Stimulated activated CD8-positive, alpha-beta memory T cell treated with anti-CD3 and anti-CD28 coated beads, Interleukin-15, amount 100 ng/mL, for 1 hour (primary cell): ENCODE data around the gene PHACTR1.
"Not testable (repeated sequence)": the region's sequence is repeated elsewhere in the genome, so short reads cannot be mapped to it uniquely, and the experiment has no call there.

Experiments
- DNase-seq: peaks from one replicate; pipeline ENCODE4 v3.0.0-alpha.2; 2020; ENCODE audit warnings: low read depth

The PHACTR1 gene

DNA sequence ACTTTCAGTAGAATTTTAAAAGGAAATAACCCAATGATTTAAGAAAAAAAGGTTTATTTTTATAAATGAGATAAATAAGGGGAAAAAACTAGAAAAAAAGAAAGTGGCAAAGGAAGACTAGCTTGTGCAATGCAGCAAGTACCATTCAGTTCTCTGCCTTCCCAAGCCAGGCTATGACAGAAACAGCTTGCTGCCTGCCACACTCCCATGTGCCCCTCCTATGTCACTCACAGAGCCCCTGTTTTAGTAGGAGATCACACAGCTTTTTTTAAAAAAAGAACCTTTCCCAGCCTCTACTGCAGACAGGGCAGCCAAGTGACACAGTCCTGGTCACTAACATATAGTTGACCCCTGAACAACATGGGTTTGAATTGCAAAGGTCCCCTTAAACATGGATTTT lies 598.2 kb downstream of the PHACTR1 start:
- no peak for DNase-seq

DNA sequence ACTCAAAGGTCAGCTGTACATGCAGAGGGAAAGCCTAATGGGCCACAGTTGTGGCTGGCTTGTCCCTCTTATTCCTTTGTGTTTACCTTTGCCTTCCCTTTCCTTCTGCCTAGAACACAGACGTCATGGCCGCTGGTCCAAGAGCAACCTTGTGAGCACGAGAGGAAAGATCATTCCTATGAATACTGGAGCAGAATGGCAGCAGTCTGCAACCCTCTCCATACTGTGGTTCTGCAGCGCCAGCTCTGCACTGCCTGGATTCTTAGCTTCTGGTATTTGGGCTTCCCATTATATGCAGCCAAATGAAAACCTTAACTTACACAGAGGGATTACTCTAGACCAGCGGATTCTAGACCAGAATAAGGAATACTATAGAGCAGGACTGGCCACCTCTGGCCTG lies 599.3 kb downstream of the PHACTR1 start:
- no peak for DNase-seq

DNA sequence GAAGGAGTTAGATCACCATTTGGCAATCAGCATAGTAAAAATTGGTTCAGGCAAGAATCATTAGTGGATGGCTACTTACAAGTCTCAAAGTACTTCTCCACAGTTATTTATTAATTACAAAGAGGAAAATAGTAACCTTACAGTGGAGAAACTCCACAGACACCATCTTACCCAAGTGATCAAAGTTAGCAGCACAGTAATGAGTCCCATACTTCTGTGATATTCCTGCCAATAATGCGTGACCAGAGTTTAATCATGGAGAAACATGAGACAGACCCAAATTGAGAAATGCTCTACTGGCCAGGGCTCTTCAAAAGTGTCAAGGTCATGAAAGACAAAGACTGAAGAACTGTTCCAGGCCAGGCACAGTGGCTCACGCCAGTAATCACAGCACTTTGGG lies 602.3 kb downstream of the PHACTR1 start:
- DNase-seq: no peak

DNA sequence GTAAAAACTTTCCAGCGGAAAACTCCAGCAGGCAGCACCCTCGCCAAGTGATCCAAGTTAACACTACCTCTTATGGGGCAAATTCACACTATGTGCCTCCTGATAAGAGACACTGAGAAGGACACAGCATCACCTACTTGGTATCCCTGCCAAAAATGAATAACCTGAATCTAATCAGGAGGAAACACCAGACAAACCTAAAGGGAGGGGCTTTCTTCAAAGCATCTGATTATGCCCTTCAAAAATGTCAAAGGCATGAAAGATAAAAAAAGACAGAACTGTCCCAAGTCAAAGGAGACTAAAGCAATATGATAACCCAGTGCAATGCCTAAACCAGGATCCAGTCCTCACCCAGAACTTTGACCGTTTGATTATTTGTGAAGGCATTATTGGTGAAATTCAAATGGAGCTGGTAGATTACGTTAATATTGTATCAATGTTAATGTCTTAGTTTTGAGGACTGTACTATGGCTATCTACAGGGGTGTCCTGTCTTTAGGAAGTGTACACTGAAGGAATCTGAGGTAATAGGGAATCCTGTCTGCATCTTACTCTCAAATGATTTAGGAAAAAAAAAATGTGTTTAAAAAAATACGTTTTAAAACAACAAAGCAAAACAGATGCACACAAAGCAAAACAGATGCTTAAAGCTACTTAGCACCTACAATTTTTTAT lies 603.5 kb downstream of the PHACTR1 start:
- no peak for DNase-seq

DNA sequence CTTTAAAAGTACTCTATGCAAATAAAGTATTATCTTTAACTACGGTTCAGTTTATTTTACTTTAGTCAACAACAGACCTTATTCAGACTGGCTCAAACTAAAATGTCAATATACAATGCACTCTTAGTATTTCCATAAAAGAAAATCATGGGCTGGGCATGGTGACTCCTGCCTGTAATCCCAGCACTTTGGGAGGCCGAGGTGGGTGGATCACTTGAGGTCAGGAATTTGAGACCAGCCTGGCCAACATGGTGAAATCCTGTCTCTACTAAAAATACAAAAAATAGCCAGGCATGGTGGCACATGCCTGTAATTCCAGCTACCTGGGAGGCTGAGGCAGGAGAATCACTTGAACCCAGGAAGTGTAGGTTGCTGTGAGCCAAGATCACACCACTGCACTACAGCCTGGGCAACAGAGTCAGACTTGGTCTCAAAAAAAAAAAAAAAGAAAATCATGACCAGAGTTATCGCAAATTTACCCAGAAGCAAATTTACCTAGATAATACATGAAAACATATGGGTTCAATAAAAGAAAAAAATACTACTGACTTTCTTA lies 609.5 kb downstream of the PHACTR1 start:
- DNase-seq: not testable (repeated sequence)

DNA sequence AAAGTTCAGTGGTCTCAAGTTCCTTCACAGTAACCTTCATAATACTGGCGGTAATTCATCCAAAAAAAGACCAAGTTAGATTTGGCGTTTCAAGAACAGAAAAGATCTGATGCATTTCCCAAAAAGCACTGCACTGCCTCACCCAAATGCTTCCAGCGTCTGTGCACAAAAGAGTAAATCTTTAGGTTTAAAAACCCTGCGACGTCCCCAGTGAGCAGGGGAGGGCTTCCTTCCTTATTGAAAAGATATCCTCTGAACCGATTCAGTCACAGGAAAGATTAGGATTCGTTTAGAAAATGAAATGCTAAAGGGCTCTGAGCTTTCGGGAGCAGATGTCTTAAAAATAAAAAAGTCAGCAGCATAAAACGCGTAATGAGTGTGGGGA lies 611.1 kb downstream of the PHACTR1 start:
- no peak for DNase-seq

DNA sequence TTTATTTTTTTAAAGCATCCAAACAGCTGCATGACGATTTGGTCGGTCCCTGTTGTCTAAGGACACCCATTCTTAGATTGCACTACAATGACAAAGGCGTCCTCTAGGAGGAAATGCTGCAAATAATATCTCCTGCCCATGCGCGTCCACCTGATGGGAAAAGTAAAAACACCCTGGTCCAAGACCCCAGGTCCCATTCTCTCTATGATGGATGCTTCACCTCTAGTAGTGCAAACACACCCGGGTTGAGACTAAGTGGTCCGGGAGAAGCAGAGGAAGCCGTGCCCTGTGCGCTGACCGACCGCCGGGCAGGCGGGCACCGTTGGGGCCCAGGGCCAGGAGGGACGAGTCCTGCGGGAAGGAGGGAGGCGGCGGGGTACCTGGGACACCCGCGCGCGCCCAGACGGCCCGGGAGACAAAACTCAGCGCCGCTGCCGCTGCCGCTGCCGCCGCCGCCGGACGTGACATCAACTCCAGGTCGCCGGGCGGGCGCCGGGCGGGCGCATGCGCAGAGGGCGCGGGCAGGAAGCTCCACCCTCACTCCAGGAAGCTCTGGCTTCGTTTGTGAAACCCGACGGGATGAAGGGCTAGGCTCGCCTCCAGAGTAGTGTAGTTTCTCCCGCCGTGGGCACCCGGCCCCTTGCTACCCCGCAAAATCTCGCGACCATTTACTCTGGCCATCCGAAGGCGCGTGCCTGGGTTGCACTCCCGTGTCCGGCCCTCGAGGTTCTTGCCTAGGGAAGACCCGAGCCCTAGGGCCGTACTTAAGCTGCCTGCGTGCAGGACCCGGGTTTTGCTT lies 611.7 kb downstream of the PHACTR1 start, which contains the start of gene TBC1D7:
TBC1D7 (minus strand) TSS at position 462 of the 799 bp plus-strand sequence. CDS start 1,639 bp downstream, outside the sequence.
- DNase-seq: peak; percentile 84

DNA sequence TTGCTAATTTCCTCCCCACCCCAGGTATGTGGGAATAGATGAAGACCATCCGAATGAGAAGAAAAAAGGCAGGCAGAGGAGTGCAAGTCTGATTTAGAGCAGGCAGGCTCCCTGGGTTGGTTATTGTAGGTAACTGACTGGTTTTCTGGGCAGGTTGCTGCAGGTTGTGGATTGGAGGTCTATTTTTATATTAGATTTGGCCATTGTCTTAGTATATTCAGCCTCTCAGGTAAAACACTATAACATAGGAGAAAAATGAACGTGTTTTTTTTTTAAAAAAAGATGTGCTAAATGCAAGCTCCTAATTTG lies 612.3 kb downstream of the PHACTR1 start:
- DNase-seq: no peak

DNA sequence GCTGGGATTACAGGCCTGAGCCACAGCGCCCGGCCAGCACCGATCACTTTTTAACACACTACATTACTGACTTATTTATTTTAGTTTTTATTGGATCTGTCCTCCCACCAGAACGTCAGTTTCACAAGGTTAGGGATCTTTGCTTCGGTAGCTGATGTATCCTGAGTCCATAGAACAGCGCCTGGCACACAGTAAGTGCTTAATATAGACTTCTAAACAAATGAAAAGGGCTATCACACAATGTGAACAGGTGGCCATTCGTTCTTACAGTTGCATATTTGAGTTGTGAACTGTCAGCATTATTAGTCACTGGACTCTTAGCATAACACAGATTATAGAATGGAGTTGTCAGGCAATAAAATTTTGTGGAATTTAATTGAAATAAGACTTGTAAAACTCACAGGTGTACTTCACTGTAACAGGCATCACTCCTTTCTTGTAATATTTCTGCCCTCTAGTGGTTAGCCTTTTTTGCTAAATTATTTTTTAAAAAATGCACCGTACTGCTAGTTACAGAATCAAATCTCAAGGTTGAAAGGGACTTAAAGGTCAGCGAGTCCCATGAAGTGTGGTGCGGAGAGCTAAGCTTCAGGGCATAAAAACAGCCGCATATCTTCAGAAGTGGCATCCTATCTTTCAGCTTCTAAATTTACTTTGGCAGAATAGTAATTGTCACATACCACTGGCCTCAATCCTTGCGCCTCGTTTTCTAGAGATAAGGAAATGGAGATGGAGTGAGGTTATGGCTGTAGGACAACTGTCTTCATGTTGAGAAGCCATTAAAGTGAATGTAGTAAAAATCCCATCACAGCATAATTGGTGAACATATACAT lies 615.2 kb downstream of the PHACTR1 start:
- no peak for DNase-seq

DNA sequence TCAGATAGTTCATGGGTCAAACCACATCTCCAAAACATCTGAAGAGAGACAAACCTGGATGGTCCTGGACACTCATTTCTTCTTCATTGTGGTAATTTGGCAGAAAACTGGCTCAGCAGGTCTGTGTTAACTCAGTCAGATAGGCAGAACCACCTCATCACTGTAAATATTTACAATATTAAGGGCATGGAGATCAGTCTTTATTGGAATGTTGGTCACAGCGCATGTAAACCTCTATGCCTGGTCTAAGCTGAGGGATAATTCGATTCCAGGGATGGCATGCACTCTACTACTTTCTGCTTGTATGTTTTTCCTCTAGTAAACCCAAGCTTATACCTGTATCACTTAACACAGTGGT lies 615.8 kb downstream of the PHACTR1 start:
- DNase-seq: no peak

DNA sequence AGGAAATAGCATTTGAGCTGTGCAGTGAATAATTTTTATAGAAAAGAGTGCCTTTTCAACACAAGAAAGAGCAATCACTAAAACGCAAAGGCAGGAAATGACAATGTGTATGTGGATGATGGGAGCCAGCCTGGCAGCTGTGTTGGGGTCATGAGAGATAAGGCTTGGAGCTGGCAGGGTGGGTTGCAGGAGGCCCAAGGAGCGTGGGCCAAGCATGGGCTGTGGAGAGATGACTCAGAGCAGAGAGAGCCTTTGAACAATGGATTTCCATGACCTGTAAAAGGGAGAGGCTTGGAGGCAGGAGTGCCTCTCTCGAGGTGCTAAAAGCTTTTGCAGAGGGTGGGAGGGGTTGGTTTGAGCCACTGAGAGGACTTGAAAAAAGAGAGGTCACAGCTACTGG lies 618.4 kb downstream of the PHACTR1 start:
- DNase-seq: no peak

DNA sequence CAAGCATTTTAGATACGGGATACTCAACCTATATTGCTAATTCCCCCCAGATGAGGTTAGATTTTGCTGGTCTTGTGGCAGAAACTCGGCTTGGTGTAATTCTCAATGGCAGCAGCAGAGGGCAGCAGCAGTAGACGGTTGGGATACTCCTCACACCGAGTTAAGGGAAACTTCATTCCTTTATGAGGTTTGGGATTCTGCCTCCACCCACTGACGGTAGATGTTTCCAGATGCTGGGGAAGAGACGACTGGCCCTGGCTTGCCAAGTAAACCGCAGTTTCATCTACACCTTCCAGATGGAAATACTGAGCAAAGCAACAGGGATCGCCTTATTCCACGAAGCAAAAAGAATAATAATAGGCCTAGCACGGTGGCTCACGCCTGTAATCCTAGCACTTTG lies 620.0 kb downstream of the PHACTR1 start:
- peak; percentile 70 for DNase-seq

DNA sequence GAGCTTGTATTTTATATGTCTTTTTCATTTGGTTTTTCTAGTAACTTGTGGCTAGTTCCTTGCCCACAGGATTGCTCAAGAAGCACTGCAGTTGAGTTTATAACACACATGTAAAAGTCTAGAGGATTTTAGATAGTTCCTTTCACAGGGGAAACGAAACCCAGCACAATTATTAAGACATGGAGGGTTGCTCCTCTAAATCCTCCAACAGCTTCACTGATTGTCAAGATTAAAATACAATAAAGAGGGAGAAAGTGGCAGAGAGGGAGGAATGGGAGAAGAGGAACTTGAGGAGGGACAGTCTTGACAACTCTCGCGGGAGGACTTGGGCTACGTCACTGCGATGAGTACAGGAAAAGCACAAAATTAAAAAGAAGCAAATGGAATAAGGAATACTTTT lies 621.5 kb downstream of the PHACTR1 start:
- DNase-seq: no peak
